ENCODE measurements around the gene NPC1.

DNA sequence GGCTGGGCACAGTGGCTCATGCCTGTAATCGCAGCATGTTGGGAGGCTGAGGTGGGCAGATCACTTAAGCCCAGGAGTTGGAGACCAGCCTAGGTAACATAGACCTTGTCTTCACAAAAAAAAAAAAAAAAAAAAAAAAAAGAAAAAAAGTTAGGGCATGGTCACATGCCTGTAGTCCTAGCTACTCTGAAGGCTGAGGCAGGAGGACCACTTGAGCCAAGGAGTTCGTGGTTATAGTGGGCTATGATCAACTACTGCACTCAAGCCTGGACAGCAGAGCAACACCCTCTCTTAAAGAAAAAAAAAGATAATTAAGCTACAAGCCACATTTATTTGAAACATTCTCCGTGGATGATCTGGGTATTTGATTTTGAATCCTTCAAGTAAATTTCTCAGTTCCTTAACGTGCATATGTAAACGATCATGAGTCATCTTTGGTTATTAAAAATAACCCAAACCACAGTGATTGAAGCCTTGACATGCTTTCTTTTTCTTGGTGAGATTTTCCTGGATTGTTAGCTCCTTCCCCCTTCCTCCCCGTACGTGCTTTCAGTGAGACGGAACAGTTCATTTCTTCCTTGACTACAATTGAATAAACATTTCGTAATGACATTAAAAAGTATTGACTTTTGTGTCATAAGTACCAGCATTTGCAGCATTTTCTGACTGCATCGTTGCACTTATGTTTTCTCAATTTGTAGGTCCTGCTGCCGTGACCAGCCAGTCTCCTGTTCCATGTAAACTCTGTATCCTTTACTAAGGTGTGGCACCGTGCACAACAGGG is 62.7 kb downstream of the NPC1 start:
- TF ChIP-seq, protein P1, sequence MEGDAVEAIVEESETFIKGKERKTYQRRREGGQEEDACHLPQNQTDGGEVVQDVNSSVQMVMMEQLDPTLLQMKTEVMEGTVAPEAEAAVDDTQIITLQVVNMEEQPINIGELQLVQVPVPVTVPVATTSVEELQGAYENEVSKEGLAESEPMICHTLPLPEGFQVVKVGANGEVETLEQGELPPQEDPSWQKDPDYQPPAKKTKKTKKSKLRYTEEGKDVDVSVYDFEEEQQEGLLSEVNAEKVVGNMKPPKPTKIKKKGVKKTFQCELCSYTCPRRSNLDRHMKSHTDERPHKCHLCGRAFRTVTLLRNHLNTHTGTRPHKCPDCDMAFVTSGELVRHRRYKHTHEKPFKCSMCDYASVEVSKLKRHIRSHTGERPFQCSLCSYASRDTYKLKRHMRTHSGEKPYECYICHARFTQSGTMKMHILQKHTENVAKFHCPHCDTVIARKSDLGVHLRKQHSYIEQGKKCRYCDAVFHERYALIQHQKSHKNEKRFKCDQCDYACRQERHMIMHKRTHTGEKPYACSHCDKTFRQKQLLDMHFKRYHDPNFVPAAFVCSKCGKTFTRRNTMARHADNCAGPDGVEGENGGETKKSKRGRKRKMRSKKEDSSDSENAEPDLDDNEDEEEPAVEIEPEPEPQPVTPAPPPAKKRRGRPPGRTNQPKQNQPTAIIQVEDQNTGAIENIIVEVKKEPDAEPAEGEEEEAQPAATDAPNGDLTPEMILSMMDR (IDR thresholded peaks at IDR 0.05): no peak
- no peak for TF ChIP-seq POLR2A (IDR thresholded peaks at IDR 0.05)
- no peak for TF ChIP-seq EP300 (IDR thresholded peaks at IDR 0.05)

All from ovary (tissue), 3 donors.